K562 (cell line): ENCODE data around the gene ZNRF2. TPM values are rescaled to one million over a fixed set of nuclear protein-coding genes. Genes with fewer than 3 reads are reported as not detected.

Experiments used
- ATAC-seq: fragments of 200-7000 bp; cut with Tn5 transposase; 3 replicates; pipeline ENCODE4 v1.9.1; 2020; ENCODE audit warnings: moderate library complexity
- BruUV-seq: library from RNA; stranded (reverse); fragments of 400-500 nt; replicated peaks from 2 replicates; lab custom pipeline; 2021; lab: Mats Ljungman, UMichigan
- CTCF ChIA-PET: fragments of 300-600 bp; formaldehyde crosslinking; extraction: SDS; loops from one replicate; lab custom pipeline; 2021; ENCODE audit warnings: low intra/inter-chr PET ratio; lab: Yijun Ruan, JAX
- POLR2A ChIA-PET: fragments of 300-600, 350-650 bp; sonication (Branson Sonifier 250); formaldehyde crosslinking; extraction: SDS; loops from one replicate; lab custom pipeline; 2021; ENCODE audit warnings: antibody characterized with exemption, inconsistent platforms; lab: Yijun Ruan, JAX
- DNase-seq, 4 experiments: peaks; one replicate each; pipeline versions ENCODE4 v3.0.0 to v3.0.0-alpha.2; 2011 to 2018; ENCODE audit warnings: low spot score in 3 of 4, mixed read lengths in 3 of 4; ENCODE audit errors: extremely low read depth in 1 of 4
- FAIRE-seq: peaks from 2 replicates; lab custom pipeline; 2011; peaks lifted over from hg19 to GRCh38; lab: Jason Lieb, UNC
- H2AFZ ChIP-seq: 2 replicates; pipeline ENCODE4 v1.6.0; 2011; ENCODE audit warnings: low read depth, low read length, control low read depth, inconsistent platforms
- H3K27ac ChIP-seq: fragments of 200-600 bp; 3 replicates; pipeline ENCODE4 v1.8.0; 2011; ENCODE audit warnings: low read depth, mild to moderate bottlenecking, control low read depth, inconsistent platforms, low read length, moderate library complexity, mixed read lengths; ENCODE audit errors: extremely low read depth
- H3K27me3 ChIP-seq, 2 experiments: fragments of 300-600 bp in 1 of 2; 2 replicates in 1 of 2; 3 replicates in 1 of 2; pipeline versions ENCODE4 v1.6.0 to v1.8.0; 2011; ENCODE audit warnings: inconsistent platforms in 2 of 2, low read length in 2 of 2, mild to moderate bottlenecking in 1 of 2, mixed read lengths in 1 of 2, moderate library complexity in 1 of 2; ENCODE audit not compliant: control insufficient read depth in 2 of 2, insufficient read depth in 2 of 2
- H3K36me3 ChIP-seq: fragments of 300-600 bp; 3 replicates; pipeline ENCODE4 v1.8.0; 2011; ENCODE audit warnings: mild to moderate bottlenecking, low read length, inconsistent platforms; ENCODE audit not compliant: control insufficient read depth, insufficient read depth
- H3K4me1 ChIP-seq, 2 experiments: fragments of 200-600 bp in 1 of 2; replicated peaks in 1 of 2; 2 replicates in 1 of 2; 3 replicates in 1 of 2; pipeline versions ENCODE4 v1.5.1 to v1.8.0; 2011; ENCODE audit warnings: inconsistent platforms in 2 of 2, low read length in 2 of 2, mild to moderate bottlenecking in 1 of 2, mixed read lengths in 1 of 2, moderate library complexity in 1 of 2; ENCODE audit not compliant: control insufficient read depth in 2 of 2, insufficient read depth in 2 of 2
- H3K4me2 ChIP-seq: 2 replicates; pipeline ENCODE4 v1.6.1; 2011; ENCODE audit warnings: low read length, control low read depth, inconsistent platforms, mixed read lengths; ENCODE audit not compliant: insufficient read depth
- H3K4me3 ChIP-seq: fragments of 200-600 bp; sonication (generic), shearing (Covaris generic); 2 replicates; pipeline ENCODE4 v1.5.1; 2016; ENCODE audit warnings: control low read depth, inconsistent platforms
- H3K79me2 ChIP-seq: fragments of 200-600 bp; 3 replicates; pipeline ENCODE4 v1.8.0; 2011; ENCODE audit warnings: low read length, inconsistent platforms; ENCODE audit not compliant: control insufficient read depth, insufficient read depth
- H3K9ac ChIP-seq, 2 experiments: 2 replicates each; pipeline versions ENCODE4 v1.6.0 to v1.6.1; 2011; ENCODE audit warnings: low read depth in 2 of 2, low read length in 2 of 2, control low read depth in 1 of 2, inconsistent platforms in 1 of 2, mild to moderate bottlenecking in 1 of 2, mixed read lengths in 1 of 2; ENCODE audit not compliant: insufficient read depth in 1 of 2
- H3K9me1 ChIP-seq: one replicate; pipeline ENCODE4 v1.6.0; 2011; ENCODE audit warnings: inconsistent platforms, mild to moderate bottlenecking, low read length, moderate library complexity; ENCODE audit not compliant: control insufficient read depth, insufficient read depth
- H3K9me3 ChIP-seq: replicated peaks from 2 replicates; pipeline ENCODE4 v1.5.1; 2011; ENCODE audit warnings: low read depth, low read length, inconsistent platforms; ENCODE audit not compliant: control insufficient read depth, insufficient read depth
- H4K20me1 ChIP-seq: replicated peaks from 2 replicates; pipeline ENCODE4 v1.6.1; 2011; ENCODE audit warnings: low read length, inconsistent platforms, mixed read lengths; ENCODE audit not compliant: control insufficient read depth, insufficient read depth
- BCOR ChIP-seq: fragments of 450-650 bp; IDR thresholded peaks from 2 replicates; pipeline ENCODE4 v1.6.1; 2016
- BRCA1 ChIP-seq, 2 experiments: fragments of 450-650 bp in 1 of 2; sonication (generic) in 1 of 2; formaldehyde crosslinking in 1 of 2; IDR thresholded peaks; 2 replicates each; pipeline versions ENCODE4 v1.5.0 to v1.6.1; 2017 to 2020; ENCODE audit warnings: mild to moderate bottlenecking in 1 of 2, missing genetic modification reagents in 1 of 2
- HNRNPK ChIP-seq: fragments of 200-400 bp; formaldehyde crosslinking; IDR thresholded peaks from one replicate; pipeline ENCODE4 v1.6.1; 2018; ENCODE audit warnings: mild to moderate bottlenecking, low read depth, low read length; ENCODE audit not compliant: poor library complexity, severe bottlenecking
- JUND ChIP-seq, 2 experiments: IDR thresholded peaks; 2 replicates in 1 of 2; 3 replicates in 1 of 2; pipeline ENCODE4 v1.6.1; 2011; ENCODE audit warnings: borderline replicate concordance in 2 of 2, low read depth in 2 of 2, low read length in 2 of 2, improper control_type of control experiment in 1 of 2, missing biosample characterization in 1 of 2, missing genetic modification characterization in 1 of 2, missing genetic modification reagents in 1 of 2
- NFIC ChIP-seq: fragments of 450-650 bp; IDR thresholded peaks from 2 replicates; pipeline ENCODE4 v1.6.1; 2017; ENCODE audit warnings: mild to moderate bottlenecking, inconsistent platforms
- SMAD1 ChIP-seq: fragments of 150-350 bp; IDR thresholded peaks from 2 replicates; pipeline ENCODE4 v1.6.1; 2014; ENCODE audit warnings: low read length, low read depth; ENCODE audit not compliant: partially characterized antibody
- SMARCE1 ChIP-seq: fragments of 450-650 bp; IDR thresholded peaks from 2 replicates; pipeline ENCODE4 v1.7.1; 2016; ENCODE audit warnings: mild to moderate bottlenecking
- TEAD2 ChIP-seq: fragments of 450-650 bp; IDR thresholded peaks from 2 replicates; pipeline ENCODE4 v1.6.1; 2016; ENCODE audit warnings: missing genetic modification characterization, control low read depth, missing compliant biosample characterization
- ZMIZ1 ChIP-seq, 2 experiments: fragments of 150-350 bp in 1 of 2; IDR thresholded peaks; 2 replicates each; pipeline ENCODE4 v1.6.1; 2012 to 2016; ENCODE audit warnings: low read depth in 2 of 2, low read length in 2 of 2, mild to moderate bottlenecking in 1 of 2, moderate library complexity in 1 of 2
- ZNF146 ChIP-seq: IDR thresholded peaks from one replicate; pipeline ENCODE4 v1.6.1; 2018; ENCODE audit warnings: missing compliant biosample characterization; ENCODE audit not compliant: unreplicated experiment
- ZNF197 ChIP-seq: fragments of 200-800 bp; sonication (Bioruptor generic); IDR thresholded peaks from 2 replicates; pipeline ENCODE4 v1.6.1; 2016; ENCODE audit warnings: low read depth, missing genetic modification characterization, missing compliant biosample characterization
- WGBS: fragments of 100-300 bp; shearing (Covaris generic); methylation state at CpG from one replicate; pipeline ENCODE4 v1.1.6; 2016; ENCODE audit warnings: low coverage, mixed read lengths; ENCODE audit not compliant: insufficient coverage; ENCODE audit errors: missing lambda C conversion rate; 5-methylcytosine and 5-hydroxymethylcytosine counted together
- in situ Hi-C: fragments of 300-500 bp; cut with MboI; formaldehyde crosslinking; loops from 4 replicates; pipeline ENCODE4 v1.15.0; 2018; ENCODE audit warnings: inconsistent platforms, mixed read lengths
- intact Hi-C: fragments of 100-400 bp; cut with micrococcal nuclease; formaldehyde crosslinking; loops from 2 replicates; pipeline ENCODE4 v1.14.2; 2022
- polyA plus RNA-seq, 8 experiments: library from polyadenylated mRNA; depleted of rRNA in 4 of 8; stranded (reverse) in 5 of 8; unstranded in 3 of 8; fragments of >200 nt; fragmentation: Nextera tagmentation in 2 of 8; fragmentation: Illumina TruSeq in 1 of 8; extraction: Ambion mirVana in 2 of 8; extraction: Trizol in 1 of 8; gene quantifications; 2 replicates each; pipeline versions ENCODE4 v1.2.1 to v1.2.3, GENCODE V29; 2011 to 2014; ENCODE audit warnings: inconsistent platforms in 1 of 8, missing spikeins in 1 of 8
- total RNA-seq, 7 experiments: library from RNA; depleted of rRNA in 6 of 7; stranded (reverse); fragments of >200 nt in 6 of 7; fragmentation: Illumina TruSeq in 2 of 7; extraction: Trizol in 2 of 7; gene quantifications; 2 replicates each; pipeline versions ENCODE4 v1.2.1 to v1.2.3, GENCODE V29; 2011 to 2021; ENCODE audit warnings: low replicate concordance in 1 of 7

Gene ZNRF2
- total and polyA plus RNA-seq, 9 of the 15 experiments (the other 6 are each of a cell fraction or from before 2014, with no cell fraction given) = 1.1 to 13.9 (median 5.5) TPM

DNA sequence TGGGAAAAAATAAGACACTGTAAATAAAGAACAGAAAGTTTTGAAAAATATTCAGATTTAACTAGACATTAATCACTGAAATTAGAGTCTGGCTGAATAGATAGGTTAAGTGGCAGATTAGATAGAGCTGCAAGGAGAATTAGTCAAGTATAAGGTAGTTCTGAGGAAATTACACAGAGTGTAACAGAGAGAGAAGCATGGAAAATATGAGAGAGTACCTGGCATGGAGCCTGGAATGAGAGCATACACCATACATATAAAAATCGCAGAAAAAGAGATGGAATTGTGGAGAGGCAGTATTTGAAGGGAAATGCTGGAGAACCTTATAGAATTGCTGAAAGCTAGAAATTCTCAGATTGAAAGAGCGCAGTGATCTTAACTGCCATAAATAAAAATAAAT is 46.9 kb downstream of the ZNRF2 start:
- Histone ChIP-seq H3K4me1 (peaks cover 0 to 23% of the 10 kb centered on the region in 2 experiments; a peak in 3 of 5 replicates), H3K27me3 (no peaks in the 10 kb centered on the region), H3K9me1 (no peaks in the 10 kb centered on the region), H3K4me3 (no peak overlapping the region), H3K36me3 (no peaks in the 10 kb centered on the region), H2AFZ (no peak overlapping the region), H3K9me3 (no peaks in the 10 kb centered on the region), H3K9ac (no peak overlapping the region), H3K79me2 (peaks cover 40% of the 10 kb centered on the region), H3K4me2 (no peak overlapping the region), H4K20me1 (no peaks in the 10 kb centered on the region), H3K27ac (no peak overlapping the region)
- no peak for DNase-seq
- TF ChIP-seq JUND (IDR thresholded peaks at IDR 0.05; ENCODE audit: borderline replicate concordance, low read depth, low read length) (peak; percentile 4; the same call in 1 of the 2 replicates), JUND (tag; IDR thresholded peaks at IDR 0.05; ENCODE audit: borderline replicate concordance, low read depth, low read length) (no peak), NFIC (0 out of 2 replicates have a peak, but pooled peaks have one; percentile 26), TEAD2 (tag) (no peak), SMARCE1 (peak; percentile 52; the same call in 1 of the 2 replicates)
- ChIA-PET CTCF (no interaction called here), POLR2A (interaction anchor here (0.6 to 1.6 kb wide), 4 partner anchors 9 to 675 kb away, joined by 3 to 6 read pairs (median 5); no protein-coding TSS in a partner anchor)
- no peak for FAIRE-seq
- 0 out of 3 replicates have a peak, but pooled peaks have one; percentile 31 for ATAC-seq
- BruUV-seq = no TSS peak
- WGBS = 42% methylated on average over 1 of the region's 2 CpGs
- intact Hi-C loops (no loop called here), in situ Hi-C loops (no loop called here)

- no peak for FAIRE-seq
- H3K4me2 ChIP-seq = no peak overlapping the region
Observed at GRCh38 chr7:30332549-30332948, 48.2 kb downstream of the ZNRF2 start.

More at GRCh38 chr7:30332549-30332948, 48.2 kb downstream of the ZNRF2 start:
- no peak overlapping the region for H2AFZ ChIP-seq
- H3K4me3 ChIP-seq = no peak overlapping the region
- no peaks in the 10 kb centered on the region for H3K36me3 ChIP-seq
- TF ChIP-seq BRCA1 (IDR thresholded peaks at IDR 0.05) = no peak
- no peak for TF ChIP-seq BRCA1 (CRISPR knock-in tag; IDR thresholded peaks at IDR 0.05)
- no peak for TF ChIP-seq ZMIZ1 (IDR thresholded peaks at IDR 0.05; ENCODE audit: low read depth in 2 of 2, low read length in 2 of 2)
- TF ChIP-seq BCOR = 0 out of 2 replicates have a peak, but pooled peaks have one; percentile 14
- no peak for TF ChIP-seq HNRNPK
- TF ChIP-seq ZNF146 (CRISPR knock-in tag) = peak; percentile 74
- TF ChIP-seq SMAD1 = no peak
- TF ChIP-seq ZNF197 (CRISPR knock-in tag) = no peak
- H3K27me3 ChIP-seq = no peaks in the 10 kb centered on the region
- H3K4me1 ChIP-seq = peaks cover 0 to 23% of the 10 kb centered on the region in 2 experiments; a peak in 3 of 5 replicates
- H3K9me1 ChIP-seq = no peaks in the 10 kb centered on the region
- H3K27ac ChIP-seq = no peak overlapping the region
- H4K20me1 ChIP-seq = no peaks in the 10 kb centered on the region; the same call in 1 of the 2 replicates
- CTCF ChIA-PET = no interaction called here
- in situ Hi-C loops = no loop called here
- POLR2A ChIA-PET = no interaction called here
- BruUV-seq = no TSS peak
- intact Hi-C loops = no loop called here
- 86% methylated on average over 2 of the region's 2 CpGs for WGBS
- ATAC-seq (no peak), DNase-seq (no peak)
- peaks cover 50% of the 10 kb centered on the region for H3K79me2 ChIP-seq
- H3K9me3 ChIP-seq = no peaks in the 10 kb centered on the region
- no peak overlapping the region for H3K9ac ChIP-seq
